ENCODE results near the gene UMODL1. TPM values are rescaled to one million over a fixed set of nuclear protein-coding genes. Genes with fewer than 3 reads are reported as not detected.

Gene UMODL1
- polyA plus RNA-seq, 1 donor = 0.67 TPM

Other genes starting within 250 kb of the UMODL1 start
- gene PRDM15, start 192.0 kb upstream of the UMODL1 start, polyA plus RNA-seq = 6.0 TPM
- gene C2CD2, start 117.3 kb upstream of the UMODL1 start, polyA plus RNA-seq = 15.2 TPM
- 11.0 TPM for gene ZBTB21, start 61.0 kb upstream of the UMODL1 start, polyA plus RNA-seq
- 6.4 TPM for gene ABCG1, start 147.8 kb downstream of the UMODL1 start, polyA plus RNA-seq
- 585 TPM for gene TFF3, start 244.1 kb downstream of the UMODL1 start, polyA plus RNA-seq

Measured in large intestine (tissue), 1 donor.